MM.1S (cell line): ENCODE data around the gene HFM1.

Source experiments
- DNase-seq: peaks from one replicate; pipeline ENCODE4 v3.0.0-alpha.2; 2015
- H2AFZ ChIP-seq: fragments of 300-600 bp; sonication (generic); 2 replicates; pipeline ENCODE4 v1.6.0; 2016; ENCODE audit warnings: antibody characterized with exemption, low read length
- H3F3A ChIP-seq: fragments of 300-600 bp; sonication (generic); 2 replicates; pipeline ENCODE4 v1.6.1; 2016; ENCODE audit warnings: mild to moderate bottlenecking, antibody characterized with exemption, low read length, moderate library complexity, mixed read lengths; ENCODE audit not compliant: insufficient read depth
- H3K27ac ChIP-seq: fragments of 300-600 bp; sonication (generic); 2 replicates; pipeline ENCODE4 v1.5.1; 2016; ENCODE audit warnings: mild to moderate bottlenecking, low read length
- H3K27me3 ChIP-seq: fragments of 300-600 bp; sonication (generic); replicated peaks from 2 replicates; pipeline ENCODE4 v1.6.0; 2016; ENCODE audit warnings: low read length; ENCODE audit not compliant: insufficient read depth
- H3K36me3 ChIP-seq: fragments of 300-600 bp; sonication (generic); replicated peaks from 2 replicates; pipeline ENCODE4 v1.6.1; 2016; ENCODE audit warnings: mild to moderate bottlenecking, low read length, mixed read lengths; ENCODE audit not compliant: insufficient read depth
- H3K4me1 ChIP-seq: fragments of 300-600 bp; sonication (generic); 2 replicates; pipeline ENCODE4 v1.6.1; 2016; ENCODE audit warnings: low read length, mixed read lengths
- H3K4me2 ChIP-seq: fragments of 300-600 bp; sonication (generic); 2 replicates; pipeline ENCODE4 v1.6.0; 2016; ENCODE audit warnings: low read depth, low read length
- H3K4me3 ChIP-seq: fragments of 300-600 bp; sonication (generic); 2 replicates; pipeline ENCODE4 v1.5.1; 2016; ENCODE audit warnings: low read length, mixed read lengths
- H3K79me2 ChIP-seq: fragments of 300-600 bp; sonication (generic); 2 replicates; pipeline ENCODE4 v1.6.1; 2016; ENCODE audit warnings: mixed run types, low read length, mixed read lengths
- H3K9ac ChIP-seq: fragments of 300-600 bp; sonication (generic); 2 replicates; pipeline ENCODE4 v1.6.1; 2016; ENCODE audit warnings: low read length, mixed read lengths
- H3K9me2 ChIP-seq: fragments of 300-600 bp; sonication (generic); replicated peaks from 2 replicates; pipeline ENCODE4 v1.6.1; 2016; ENCODE audit warnings: mild to moderate bottlenecking, low read length, mixed read lengths; ENCODE audit not compliant: insufficient read depth
- H3K9me3 ChIP-seq: fragments of 300-600 bp; sonication (generic); replicated peaks from 2 replicates; pipeline ENCODE4 v1.6.1; 2016; ENCODE audit warnings: mild to moderate bottlenecking, low read length, mixed read lengths; ENCODE audit not compliant: insufficient read depth
- H4K20me1 ChIP-seq: fragments of 300-600 bp; sonication (generic); 2 replicates; pipeline ENCODE4 v1.6.1; 2016; ENCODE audit warnings: mild to moderate bottlenecking, low read length, moderate library complexity, mixed read lengths; ENCODE audit not compliant: insufficient read depth
- CTCF ChIP-seq: fragments of 300-600 bp; sonication (generic); IDR thresholded peaks from 2 replicates; pipeline ENCODE4 v1.5.1; 2016; ENCODE audit warnings: antibody characterized with exemption, low read length, mixed read lengths
- EZH2 ChIP-seq: fragments of 300-600 bp; sonication (generic); optimal IDR thresholded peaks from 2 replicates; pipeline ENCODE3; 2017; ENCODE audit warnings: low read depth, mild to moderate bottlenecking, antibody characterized with exemption, low read length, mixed read lengths
- EZH2phosphoT487 ChIP-seq: fragments of 300-600 bp; sonication (generic); IDR thresholded peaks from 2 replicates; pipeline ENCODE4 v1.6.1; 2018; ENCODE audit warnings: antibody characterized with exemption, low read length

Gene HFM1

GRCh38 chr1:91402023-91402422 is 2.6 kb downstream of the HFM1 start:
- Histone ChIP-seq H3F3A (no peaks in the 10 kb centered on the region; the same call in 1 of the 2 replicates), H3K9ac (no peak overlapping the region), H3K79me2 (no peaks in the 10 kb centered on the region), H3K9me2 (no peaks in the 10 kb centered on the region), H4K20me1 (no peaks in the 10 kb centered on the region), H3K27ac (no peak overlapping the region), H2AFZ (no peak overlapping the region), H3K4me2 (no peak overlapping the region), H3K36me3 (no peaks in the 10 kb centered on the region), H3K9me3 (no peaks in the 10 kb centered on the region), H3K4me3 (no peak overlapping the region), H3K27me3 (no peaks in the 10 kb centered on the region), H3K4me1 (no peaks in the 10 kb centered on the region)
- TF ChIP-seq EZH2phosphoT487 (no peak), CTCF (peak; percentile 51)
- DNase-seq: peak; percentile 16

GRCh38 chr1:91400133-91400725 is 4.4 kb downstream of the HFM1 start:
- no peaks in the 10 kb centered on the region for H3K9me2 ChIP-seq
- no peak overlapping the region for H3K4me3 ChIP-seq
- no peak overlapping the region for H3K27ac ChIP-seq
- H3K9ac ChIP-seq: no peak overlapping the region
- DNase-seq: no peak
- H3K9me3 ChIP-seq: no peaks in the 10 kb centered on the region
- H3K79me2 ChIP-seq: no peaks in the 10 kb centered on the region
- H3F3A ChIP-seq: no peaks in the 10 kb centered on the region; the same call in 1 of the 2 replicates
- no peak overlapping the region for H3K4me2 ChIP-seq
- H3K27me3 ChIP-seq: no peaks in the 10 kb centered on the region
- no peak for TF ChIP-seq CTCF
- no peak for TF ChIP-seq EZH2phosphoT487
- TF ChIP-seq EZH2: no peak
- no peaks in the 10 kb centered on the region for H3K4me1 ChIP-seq
- no peak overlapping the region for H2AFZ ChIP-seq
- no peaks in the 10 kb centered on the region for H3K36me3 ChIP-seq
- no peaks in the 10 kb centered on the region for H4K20me1 ChIP-seq

GRCh38 chr1:91398291-91398690 is 6.3 kb downstream of the HFM1 start:
- Histone ChIP-seq H3K9ac (no peak overlapping the region), H3F3A (no peaks in the 10 kb centered on the region), H3K36me3 (no peaks in the 10 kb centered on the region), H3K27ac (no peak overlapping the region), H3K79me2 (no peaks in the 10 kb centered on the region), H3K9me3 (no peaks in the 10 kb centered on the region), H4K20me1 (no peaks in the 10 kb centered on the region), H3K4me1 (no peaks in the 10 kb centered on the region), H3K4me3 (no peak overlapping the region), H3K4me2 (no peak overlapping the region), H2AFZ (no peak overlapping the region), H3K27me3 (no peaks in the 10 kb centered on the region), H3K9me2 (no peaks in the 10 kb centered on the region)
- no peak for TF ChIP-seq EZH2
- no peak for TF ChIP-seq EZH2phosphoT487
- no peak for TF ChIP-seq CTCF
- no peak for DNase-seq
